HG03064 (cell line): Measurements from ENCODE around the gene HYAL1.
"Not testable (repeated sequence)": the region's sequence is repeated elsewhere in the genome, so short reads cannot be mapped to it uniquely, and the experiment has no call there.

Source experiments
- ATAC-seq: cut with Tn5 transposase; IDR thresholded peaks from one replicate; pipeline ENCODE4 v1.9.1; 2021; ENCODE audit warnings: low read depth; ENCODE audit not compliant: unreplicated experiment

Gene HYAL1

GRCh38 chr3:50264383-50264963, 38.9 kb downstream of the HYAL1 start:
- ATAC-seq, result no peak

GRCh38 chr3:50263478-50264382, 39.6 kb downstream of the HYAL1 start:
- ATAC-seq, result no peak

- no peak for ATAC-seq
Measured at GRCh38 chr3:50262778-50263177, 40.6 kb downstream of the HYAL1 start.

- not testable (repeated sequence) for ATAC-seq
Measured at GRCh38 chr3:50262200-50262599, 41.2 kb downstream of the HYAL1 start.

- no peak for ATAC-seq
Measured at GRCh38 chr3:50261505-50261904, 41.9 kb downstream of the HYAL1 start.

GRCh38 chr3:50260942-50261441, 42.4 kb downstream of the HYAL1 start:
- ATAC-seq, result no peak

- peak; percentile 77 for ATAC-seq
Measured at GRCh38 chr3:50260027-50260941, 43.1 kb downstream of the HYAL1 start.

GRCh38 chr3:50259432-50260026, 43.8 kb downstream of the HYAL1 start:
- no peak for ATAC-seq

GRCh38 chr3:50258979-50259378, 44.4 kb downstream of the HYAL1 start:
- no peak for ATAC-seq

- ATAC-seq, result no peak
Measured at GRCh38 chr3:50258029-50258680, 45.2 kb downstream of the HYAL1 start.

- no peak for ATAC-seq
Measured at GRCh38 chr3:50256978-50257890, 46.1 kb downstream of the HYAL1 start.

GRCh38 chr3:50255251-50255615, 48.1 kb downstream of the HYAL1 start:
- no peak for ATAC-seq

- no peak for ATAC-seq
Measured at GRCh38 chr3:50254577-50255250, 48.7 kb downstream of the HYAL1 start.

- ATAC-seq, result no peak
Measured at GRCh38 chr3:50251220-50251619, 52.2 kb downstream of the HYAL1 start.

- no peak for ATAC-seq
Measured at GRCh38 chr3:50250514-50250913, 52.9 kb downstream of the HYAL1 start.
